Stimulated activated CD4-positive, alpha-beta T cell treated with anti-CD3 and anti-CD28 coated beads, TNF-alpha, amount 100 ng/mL, for 48 hours (primary cell): ENCODE measurements around the gene NFU1.
A peak's percentile ranks its signal among the peaks of the same experiment; 100 is the strongest.
"Not testable (repeated sequence)": the region's sequence is repeated elsewhere in the genome, so short reads cannot be mapped to it uniquely, and the experiment has no call there.

Experiments used
- DNase-seq, 3 donors: peaks; one replicate each; pipeline ENCODE4 v3.0.0-alpha.2; 2020; ENCODE audit warnings: low read depth in 3 of 3

The NFU1 gene

DNA sequence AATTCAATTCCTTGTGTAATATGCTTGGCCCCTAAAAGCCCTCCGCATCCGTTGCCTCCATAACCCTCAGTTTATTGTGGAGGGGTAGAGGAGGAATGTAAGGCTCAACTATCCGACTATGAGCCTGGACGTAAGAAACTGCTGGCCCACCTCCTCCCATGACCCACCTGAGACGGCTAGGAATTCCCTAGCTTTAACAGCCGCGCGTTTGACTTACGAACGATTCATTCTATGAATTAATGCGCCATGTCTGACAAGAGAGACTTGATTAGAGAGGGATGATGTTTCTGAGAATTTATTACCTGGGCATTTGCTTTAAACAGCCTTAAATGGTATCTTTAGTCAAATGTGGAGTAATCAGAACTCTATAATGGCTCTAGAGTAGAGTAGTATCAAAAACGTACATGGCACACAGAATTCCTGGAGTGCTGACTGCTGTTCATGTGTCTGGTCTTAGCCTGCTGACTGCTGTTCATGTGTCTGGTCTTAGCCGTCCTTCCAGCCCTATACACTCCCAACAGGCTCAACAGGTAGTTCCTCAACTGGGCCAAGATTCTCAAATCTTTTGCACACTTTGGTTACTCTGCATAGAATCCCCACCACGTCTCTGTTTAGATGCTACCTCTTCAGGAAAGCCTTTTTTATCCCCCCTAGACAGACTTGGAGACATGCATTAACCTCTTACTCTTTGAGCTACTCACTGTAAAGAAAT lies 49.3 kb downstream of the NFU1 start:
- DNase-seq = no peak

DNA sequence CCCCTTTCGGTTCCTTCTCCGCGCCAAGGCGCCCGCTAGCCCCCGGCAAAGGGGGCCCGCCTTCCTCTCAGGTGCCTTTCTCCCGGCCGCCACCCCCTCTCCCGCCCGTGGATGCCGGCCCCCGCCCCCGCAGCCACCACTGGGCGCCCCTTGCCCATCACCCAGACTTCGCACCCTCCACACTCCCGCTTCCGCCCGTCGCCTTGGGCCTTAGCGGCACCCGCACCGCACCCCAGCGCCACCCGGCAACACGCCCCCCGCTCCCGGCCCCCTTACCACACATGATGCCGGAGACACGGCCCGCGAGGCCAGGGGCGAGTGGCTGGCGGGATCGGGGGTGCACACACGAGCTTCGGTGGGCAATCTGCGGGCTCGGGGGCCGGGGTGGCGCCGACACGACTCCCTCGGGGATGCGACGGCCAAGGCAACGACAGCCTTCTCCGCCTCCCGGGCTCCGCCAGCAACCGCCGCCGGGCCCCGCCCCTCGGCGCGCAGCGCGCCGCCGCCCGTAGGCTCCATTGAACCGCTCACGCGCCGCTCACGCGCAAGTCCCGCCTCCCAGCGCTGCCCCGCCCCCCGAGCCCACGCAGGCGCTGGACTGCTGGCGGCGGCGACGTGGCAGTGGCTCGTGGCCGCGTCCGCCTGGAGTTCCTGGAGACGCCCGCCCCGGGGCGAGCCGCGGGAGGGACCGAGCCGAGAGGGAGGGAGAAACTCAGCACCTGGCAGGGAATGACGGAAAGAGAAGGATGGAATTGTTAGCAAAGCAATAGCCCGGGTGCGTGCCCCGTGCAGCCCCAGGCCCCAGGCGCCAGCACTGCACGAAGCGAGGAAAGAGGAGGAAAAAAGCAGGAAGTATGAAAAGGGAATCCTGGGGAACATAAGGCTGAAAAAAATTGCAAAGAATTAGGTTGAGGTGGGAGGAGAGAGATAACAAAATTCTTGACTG lies 50.2 kb downstream of the NFU1 start, which contains the start of gene GFPT1:
Gene GFPT1 (minus strand): TSS at position 439 of the 946 bp plus-strand sequence. CDS start 156 bp downstream, at position 283.
- DNase-seq = peak; percentile 81 to 93 (median 83)

DNA sequence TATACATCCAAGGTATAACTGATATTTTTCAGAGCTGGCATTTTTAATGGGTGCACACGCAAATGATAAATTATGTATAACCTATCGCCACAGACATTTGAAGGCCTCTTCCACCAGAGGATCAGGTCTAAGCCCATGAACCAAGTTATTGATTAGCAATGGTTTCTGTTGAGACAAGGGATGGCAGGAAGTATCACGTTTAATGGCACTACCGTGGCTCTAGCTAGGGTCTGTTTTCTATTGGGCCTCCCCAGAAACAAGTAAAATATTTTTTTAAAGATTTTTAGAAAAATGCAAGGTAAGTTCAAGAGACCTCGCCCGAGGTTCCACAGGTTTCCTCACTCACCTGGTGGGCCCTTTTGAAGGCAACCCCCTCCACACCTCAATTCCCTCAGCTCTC lies 50.9 kb downstream of the NFU1 start:
- DNase-seq = no peak

DNA sequence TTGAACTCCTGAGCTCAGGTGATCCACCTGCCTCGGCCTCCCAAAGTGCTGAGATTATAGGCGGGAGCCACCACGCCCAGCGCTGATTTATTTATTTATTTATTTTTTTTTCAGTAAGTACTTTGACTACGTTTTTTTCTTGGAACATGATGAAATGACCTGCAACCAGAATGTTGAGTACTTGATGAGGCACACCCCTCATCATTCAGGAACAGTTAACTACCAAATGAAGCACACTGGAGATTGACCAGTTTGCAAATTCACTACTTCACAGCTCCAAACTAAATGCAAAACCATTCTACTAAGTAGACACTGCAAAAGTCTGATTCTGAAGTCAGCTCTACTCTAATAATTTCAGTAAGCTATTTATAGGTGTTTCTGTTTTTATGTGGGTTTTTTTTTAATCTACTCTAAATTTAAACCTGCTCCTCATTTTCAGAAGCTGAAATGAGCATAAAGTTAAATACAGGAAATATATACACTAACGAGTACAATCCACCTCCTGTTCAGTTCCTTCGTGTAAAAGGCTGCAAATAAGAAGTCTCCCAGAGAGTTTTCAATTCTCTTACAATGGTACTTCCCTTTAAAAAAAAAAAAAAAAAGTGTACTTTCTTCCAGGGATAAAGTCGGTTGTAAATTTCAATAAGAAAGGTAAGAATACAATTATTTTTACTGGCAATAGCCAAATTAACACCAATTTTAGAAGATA lies 51.6 kb downstream of the NFU1 start:
- no peak for DNase-seq

DNA sequence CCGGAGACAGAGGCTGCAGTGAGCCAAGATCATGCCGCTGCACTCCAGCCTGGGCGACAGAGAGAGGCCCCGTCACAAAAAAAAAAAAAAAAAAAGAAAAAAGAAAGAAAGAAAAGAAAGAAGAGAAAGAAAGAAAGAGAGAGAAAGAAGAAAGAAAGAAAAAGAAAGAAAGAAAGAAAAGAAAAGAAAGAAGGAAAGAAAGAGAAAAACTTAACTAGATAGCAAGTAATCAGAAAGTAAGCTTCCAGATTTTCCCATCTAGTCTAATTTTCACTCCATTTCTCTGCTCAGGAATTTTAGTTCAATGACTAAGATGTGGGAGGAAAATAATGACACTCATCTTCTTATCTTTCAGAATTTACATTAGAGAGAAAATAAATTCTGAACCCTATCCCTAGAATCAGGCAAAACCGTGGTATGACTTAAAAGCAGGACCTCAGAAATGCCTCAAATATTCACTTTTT lies 52.6 kb downstream of the NFU1 start:
- DNase-seq = no peak

DNA sequence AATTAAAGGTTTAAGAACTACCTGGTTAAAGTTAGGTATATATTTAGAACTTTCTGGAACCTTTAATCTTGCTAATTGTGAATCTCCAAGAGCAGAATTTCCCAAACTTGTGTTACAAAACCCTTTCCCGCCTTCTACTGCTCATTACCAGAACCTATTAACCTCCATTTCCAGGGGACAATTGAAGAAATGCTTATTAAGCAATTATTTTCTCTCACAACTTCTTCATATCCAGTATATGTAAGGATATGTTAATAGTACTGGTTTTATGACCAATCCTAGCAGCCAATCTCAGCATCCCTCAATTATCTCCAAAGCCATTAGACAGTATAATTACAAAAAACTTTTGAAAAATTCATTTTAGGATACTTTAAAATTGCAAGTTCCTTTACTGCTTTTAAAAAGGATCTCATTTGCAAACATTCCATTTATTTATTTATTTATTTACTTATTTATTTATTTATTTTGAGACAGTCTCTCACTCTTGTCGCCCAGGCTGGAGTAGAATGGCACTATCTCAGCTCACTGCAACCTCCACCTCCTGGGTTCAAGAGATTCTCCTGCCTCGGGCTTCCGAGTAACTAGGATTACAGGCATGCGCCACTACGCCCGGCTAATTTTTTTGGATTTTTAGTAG lies 53.9 kb downstream of the NFU1 start:
- no peak for DNase-seq

DNA sequence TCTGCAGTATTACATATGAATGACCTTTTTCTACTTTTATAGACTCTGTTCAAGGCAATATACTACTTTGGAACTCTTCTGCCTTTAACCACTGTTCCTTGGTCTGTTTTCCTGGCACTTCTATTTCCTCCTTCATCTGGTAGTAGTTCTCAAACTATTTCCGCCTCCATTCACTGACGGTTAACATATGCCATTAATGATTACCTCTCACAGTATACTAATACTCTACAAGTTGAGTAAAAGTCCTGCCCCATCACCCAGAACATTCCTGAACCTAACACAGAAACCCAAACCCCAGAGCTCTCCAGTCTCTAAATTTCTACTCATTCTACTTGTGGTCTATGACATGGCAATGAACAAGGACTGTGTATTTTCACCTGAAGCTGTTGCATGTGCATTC lies 54.7 kb downstream of the NFU1 start:
- no peak for DNase-seq

DNA sequence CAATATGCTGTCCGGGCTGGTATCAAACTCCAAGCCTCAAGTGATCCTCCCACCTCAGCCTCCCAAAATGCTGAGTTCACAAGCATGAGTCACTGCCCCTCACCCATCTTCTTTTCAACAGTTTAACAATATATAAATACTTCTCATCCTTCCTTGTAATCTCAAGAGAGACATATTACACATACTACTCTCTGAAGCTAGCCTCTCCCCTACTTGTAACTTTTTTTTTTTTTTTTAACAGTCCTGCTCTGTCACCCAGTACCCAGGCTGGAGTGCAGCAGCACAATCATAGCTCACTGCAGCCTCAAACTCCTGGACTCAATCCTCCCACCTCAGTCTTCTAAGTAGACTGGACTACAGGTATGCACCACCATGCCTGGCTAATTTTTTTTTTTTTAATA lies 55.9 kb downstream of the NFU1 start:
- DNase-seq = no peak

DNA sequence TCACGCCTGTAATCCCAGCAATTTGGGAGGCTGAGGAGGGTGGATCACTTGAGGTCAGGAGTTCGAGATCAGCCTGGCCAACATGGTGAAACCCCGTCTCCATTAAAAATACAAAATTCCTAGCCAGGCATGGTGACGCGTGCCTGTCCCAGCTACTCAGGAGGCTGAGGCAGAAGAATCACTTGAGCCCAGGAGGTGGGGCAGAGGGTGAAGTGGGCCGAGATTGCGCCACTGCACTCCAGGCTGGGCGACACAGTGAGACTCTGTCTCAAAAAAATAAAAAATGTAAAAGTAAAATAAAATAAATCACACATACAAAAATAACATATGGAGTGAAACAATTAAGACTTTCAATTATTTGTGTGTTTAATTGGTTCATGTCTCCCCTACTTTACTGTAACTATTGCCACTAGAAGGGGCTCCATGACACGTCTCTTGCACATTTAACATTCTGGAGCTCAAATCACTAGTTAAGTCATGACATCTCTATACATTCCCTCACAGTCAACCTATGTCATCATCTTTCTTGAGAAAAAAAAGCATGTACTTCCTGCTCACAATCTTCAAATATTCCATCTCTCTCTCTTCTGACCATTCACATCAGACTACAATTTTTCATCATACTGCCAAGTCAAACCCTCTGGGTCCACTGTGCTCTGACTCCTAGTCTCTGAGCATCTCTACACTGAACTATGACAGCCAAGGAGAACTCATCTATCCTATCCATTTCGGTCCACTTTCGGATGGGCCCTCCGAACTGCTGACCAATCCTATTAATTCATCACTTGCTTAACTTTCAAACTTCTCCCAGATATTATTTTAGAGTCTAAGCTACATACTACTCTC lies 56.9 kb downstream of the NFU1 start:
- no peak for DNase-seq

DNA sequence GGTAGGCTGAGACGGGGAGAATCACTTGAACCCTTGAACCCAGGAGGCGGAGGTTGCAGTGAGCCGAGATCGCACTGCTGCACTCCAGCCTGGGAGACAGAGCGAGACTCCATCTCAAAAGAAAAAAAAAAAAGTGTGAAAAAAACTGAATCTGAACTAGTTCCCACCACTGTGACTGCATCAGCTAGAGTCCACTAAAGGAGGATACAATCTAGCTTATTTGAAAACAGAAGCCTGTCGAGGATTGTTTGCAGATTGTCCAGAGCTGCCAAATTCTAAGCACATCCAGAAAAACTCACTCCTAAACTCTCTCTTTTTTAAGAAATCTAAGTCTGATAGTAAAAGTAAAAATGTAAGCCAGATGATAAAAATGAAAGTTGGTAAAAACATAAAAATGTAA lies 60.8 kb downstream of the NFU1 start:
- no peak for DNase-seq

DNA sequence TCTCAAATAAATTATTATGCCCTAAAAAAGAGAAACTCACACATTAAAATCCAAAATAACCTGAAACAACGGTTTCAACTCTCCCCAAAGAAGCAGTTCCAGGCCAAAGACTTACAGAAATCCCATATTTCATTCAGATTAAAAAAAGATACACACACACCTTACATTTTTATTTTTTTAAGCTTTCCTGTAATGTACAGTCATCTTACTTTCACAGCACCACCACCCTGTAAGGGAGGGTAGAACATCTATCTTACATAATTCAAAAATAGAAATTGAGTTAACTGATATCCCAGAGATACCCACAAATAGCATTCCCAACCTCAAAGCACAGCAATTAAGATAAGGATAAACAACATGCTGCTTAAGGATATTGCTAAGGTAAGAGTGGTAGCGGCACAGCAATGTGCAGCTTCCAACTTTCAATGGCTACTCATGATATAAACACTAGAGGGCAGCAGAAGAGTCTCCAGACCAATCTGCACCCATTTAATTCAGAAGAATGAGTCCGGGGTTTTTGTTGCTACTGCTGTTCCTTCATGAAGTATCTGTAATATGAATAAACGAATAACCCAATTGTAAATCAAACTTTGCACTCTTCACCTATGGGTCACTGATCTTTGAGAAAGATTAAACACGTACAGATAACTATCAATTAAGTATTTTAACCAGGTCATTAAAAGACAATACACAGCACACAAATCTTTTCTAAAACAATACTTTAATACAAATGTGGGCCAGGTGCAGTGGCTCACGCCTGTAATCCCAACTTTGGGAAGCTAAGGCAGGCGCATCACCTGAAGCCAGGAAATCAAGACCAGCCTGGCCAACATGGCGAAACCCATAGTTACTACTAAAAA lies 61.5 kb downstream of the NFU1 start:
- no peak for DNase-seq

DNA sequence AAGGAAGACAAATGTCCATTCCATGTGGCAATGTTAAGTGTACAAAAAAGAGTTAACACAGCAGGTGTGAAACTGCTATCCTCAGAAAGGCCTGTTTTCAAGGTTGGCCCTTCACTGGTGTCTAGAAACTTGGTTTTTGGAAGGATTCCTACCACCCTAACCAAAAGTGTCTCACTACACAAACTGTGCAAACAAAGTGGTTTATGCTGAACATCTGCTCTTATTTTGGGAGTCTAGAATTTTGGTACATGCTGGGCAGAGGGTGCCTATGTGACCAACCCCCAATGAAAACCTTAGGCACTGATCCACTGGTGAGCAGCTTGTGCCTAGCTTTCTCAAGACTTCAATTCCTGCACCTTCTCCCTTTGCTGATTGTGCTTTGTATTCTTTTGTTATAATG lies 64.5 kb downstream of the NFU1 start:
- DNase-seq = no peak

DNA sequence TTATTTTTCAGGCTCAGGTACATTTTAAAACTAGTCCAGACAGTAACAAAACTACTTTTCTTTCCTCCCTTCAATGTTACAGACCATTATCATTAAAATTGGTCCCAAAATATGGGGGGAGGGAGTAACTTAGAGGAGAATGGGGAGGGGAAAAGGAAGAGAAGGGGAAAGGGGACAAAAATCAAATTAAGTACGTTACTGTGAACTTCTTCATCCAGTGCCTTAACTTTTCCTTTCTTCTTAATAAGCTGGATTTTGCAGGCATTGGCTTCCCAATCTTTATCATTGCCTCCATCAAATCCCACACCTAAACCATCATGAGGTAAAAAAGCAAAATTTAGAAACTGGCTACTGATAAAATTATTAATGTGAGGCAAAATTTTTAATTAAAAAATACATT lies 67.4 kb downstream of the NFU1 start:
- no peak for DNase-seq

DNA sequence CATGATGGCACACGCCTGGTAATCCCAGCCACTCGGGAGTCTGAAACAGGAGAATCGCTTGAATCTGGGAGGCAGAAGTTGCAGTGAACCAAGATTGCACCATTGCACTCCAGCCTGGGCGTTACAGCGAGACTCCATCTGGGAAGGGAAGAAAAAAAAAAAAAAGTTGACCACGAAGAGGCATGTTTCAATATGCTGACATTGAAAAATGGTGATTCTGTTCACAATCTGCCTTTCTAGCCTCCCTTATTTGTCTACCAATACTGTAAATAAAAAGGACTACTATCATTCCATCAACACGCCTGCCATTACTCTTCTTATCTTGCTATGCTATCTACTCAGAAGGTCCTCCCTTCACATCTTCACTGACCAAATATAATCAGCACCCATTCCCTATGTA lies 68.6 kb downstream of the NFU1 start:
- no peak for DNase-seq

DNA sequence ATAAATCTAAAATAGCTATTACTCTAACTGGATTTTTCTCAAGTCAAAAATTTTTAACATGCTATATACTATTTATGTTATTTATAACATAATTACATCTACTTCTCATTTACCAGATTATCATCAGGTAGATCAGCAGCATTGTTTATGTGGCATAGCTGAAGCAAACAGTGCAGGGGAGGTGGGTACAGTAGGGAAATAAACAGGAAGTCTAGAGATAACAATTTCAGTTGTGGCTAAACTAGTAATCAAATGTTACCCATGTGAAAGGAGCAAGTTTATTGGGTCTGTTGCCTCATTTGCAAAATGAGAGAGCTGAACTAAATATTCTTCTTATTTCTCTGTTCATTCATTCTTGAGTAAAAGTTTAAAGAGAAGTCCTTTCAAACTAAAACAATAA lies 77.9 kb downstream of the NFU1 start:
- DNase-seq = no peak

DNA sequence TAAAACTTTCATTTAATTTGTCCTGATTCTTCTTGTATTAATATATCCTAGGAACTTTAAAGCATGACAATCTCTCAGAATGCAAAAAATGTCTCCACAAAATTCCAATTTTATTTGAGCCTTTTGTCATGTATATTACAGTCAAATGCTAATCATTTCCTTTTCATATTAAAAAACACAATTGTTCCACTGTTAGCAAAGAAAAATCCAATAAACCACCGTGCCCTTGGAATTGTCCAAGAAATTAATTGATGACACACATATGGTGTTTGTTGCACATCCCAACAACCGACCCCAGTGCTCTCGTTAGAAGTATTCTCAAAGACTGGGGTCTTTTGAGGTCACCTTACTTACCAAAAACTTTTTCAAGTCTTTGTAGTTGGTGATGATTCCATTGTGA lies 78.3 kb downstream of the NFU1 start:
- DNase-seq = no peak

DNA sequence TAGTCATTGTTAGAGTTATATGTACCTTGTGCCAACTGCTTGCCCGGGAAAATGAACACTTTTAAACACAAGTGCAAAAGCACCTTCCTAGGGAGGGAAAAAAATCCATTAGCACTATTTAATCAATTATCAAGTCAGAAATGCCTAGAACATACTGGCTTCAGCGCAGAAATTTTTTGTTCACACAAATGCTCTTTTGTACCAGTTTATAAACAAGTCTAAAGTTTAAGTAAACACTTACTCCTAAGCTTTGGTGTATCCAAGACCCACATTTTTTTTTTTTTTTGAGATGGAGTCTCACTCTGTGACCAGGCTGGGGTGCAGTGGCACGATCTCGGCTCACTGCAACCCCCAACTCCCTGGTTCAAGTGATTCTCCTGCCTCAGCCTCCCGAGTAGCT lies 80.8 kb downstream of the NFU1 start:
- no peak for DNase-seq

DNA sequence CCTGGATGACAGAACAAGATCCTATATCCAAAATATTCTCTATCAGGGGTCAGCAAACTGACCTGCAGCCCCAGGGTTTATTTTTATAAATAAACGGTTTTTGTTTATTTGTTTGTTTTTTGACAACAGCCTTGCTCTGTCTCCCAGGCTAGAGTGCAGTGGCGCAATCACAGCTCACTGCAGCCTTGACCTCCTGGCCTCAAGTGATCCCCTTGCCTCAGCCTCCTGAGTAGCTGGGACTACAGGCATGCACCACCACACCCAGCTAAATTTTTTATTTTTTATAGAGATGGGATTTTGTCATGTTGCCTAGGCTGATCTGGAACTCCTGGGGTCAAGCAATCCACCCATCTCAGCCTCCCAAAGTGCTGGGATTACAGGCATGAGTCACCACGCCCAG lies 82.3 kb downstream of the NFU1 start:
- DNase-seq = not testable (repeated sequence)

DNA sequence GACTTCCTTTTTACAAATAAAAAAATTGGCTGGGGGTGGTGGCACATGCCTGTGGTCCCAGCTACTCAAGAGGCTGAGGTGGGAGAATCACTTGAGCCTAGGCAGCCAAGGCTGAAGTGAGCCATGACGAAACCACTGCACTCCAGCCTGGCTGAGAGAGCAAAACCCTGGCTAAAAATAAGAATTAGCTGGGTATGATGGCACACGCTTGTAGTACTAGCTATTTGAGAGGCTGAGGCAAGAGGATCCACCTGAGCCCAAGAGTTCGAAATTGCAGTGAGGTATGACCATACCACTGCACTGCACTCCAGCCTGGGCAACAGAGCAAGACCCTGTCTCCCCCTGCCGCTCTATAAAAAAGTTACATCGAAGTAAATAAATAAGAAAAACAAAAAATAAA lies 83.9 kb downstream of the NFU1 start:
- no peak for DNase-seq

DNA sequence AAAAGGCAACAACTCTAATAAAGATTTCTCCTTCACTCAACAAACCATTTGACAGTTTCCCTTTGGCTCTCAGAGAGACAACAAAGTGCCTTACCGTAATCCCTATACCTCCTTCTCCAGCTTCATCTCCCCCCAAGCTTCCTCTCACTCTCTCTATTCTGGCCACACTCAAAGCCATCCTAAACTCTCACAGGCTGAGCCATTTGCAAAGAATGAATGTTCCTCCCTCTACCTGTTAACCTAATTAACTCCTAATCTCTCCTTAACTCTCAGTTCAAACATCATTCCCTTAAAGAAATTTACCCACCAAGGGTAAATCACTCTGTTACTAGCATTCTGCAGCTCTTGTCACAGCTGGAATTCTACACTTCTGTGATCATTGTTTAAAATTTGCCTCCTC lies 88.5 kb downstream of the NFU1 start:
- no peak for DNase-seq
